SK-N-SH treated with all-trans-retinoic acid at 6 μM for 48 hours (cell line): ENCODE data around the gene PVALEF.

ENCODE experiments used
- BACH2 ChIP-seq: fragments of 250-450 bp; sonication (Bioruptor Pico); IDR thresholded peaks from 2 replicates; pipeline ENCODE4 v1.9.0; 2021; ENCODE audit warnings: mild to moderate bottlenecking, borderline replicate concordance
- CREB5 ChIP-seq: fragments of 250-450 bp; sonication (Bioruptor Pico); IDR thresholded peaks from 2 replicates; pipeline ENCODE4 v1.5.1; 2020; ENCODE audit warnings: low read depth, mild to moderate bottlenecking, moderate library complexity
- ISL1 ChIP-seq: fragments of 250-450 bp; sonication (Bioruptor Pico); IDR thresholded peaks from 2 replicates; pipeline ENCODE4 v2.1.2; 2022; ENCODE audit warnings: mild to moderate bottlenecking, moderate library complexity
- OSR1 ChIP-seq: fragments of 250-450 bp; sonication (Bioruptor Pico); IDR thresholded peaks from 2 replicates; pipeline ENCODE4 v1.8.0; 2022; ENCODE audit warnings: moderate library complexity, mild to moderate bottlenecking, inconsistent platforms
- SNAI2 ChIP-seq: fragments of 250-450 bp; sonication (Bioruptor Pico); IDR thresholded peaks from 2 replicates; pipeline ENCODE4 v1.5.0; 2020; ENCODE audit warnings: mild to moderate bottlenecking, moderate library complexity
- TCF4 ChIP-seq: fragments of 250-450 bp; sonication (Bioruptor Pico); IDR thresholded peaks from 2 replicates; pipeline ENCODE4 v1.8.0; 2021; ENCODE audit warnings: mild to moderate bottlenecking, moderate library complexity, borderline replicate concordance
- TOX ChIP-seq: fragments of 250-450 bp; sonication (Bioruptor Pico); IDR thresholded peaks from 2 replicates; pipeline ENCODE4 v1.8.0; 2021; ENCODE audit warnings: mild to moderate bottlenecking, moderate library complexity, borderline replicate concordance

- TF ChIP-seq SNAI2 (no peak), TCF4 (CRISPR knock-in tag) (no peak), ISL1 (CRISPR knock-in tag) (no peak), TOX (no peak), OSR1 (CRISPR knock-in tag) (no peak), BACH2 (CRISPR knock-in tag) (no peak), CREB5 (no peak)
These were observed 23.2 kb downstream of the PVALEF start for GRCh38 chr17:81188491-81188840.
